ENCODE data around the gene AICDA.

AICDA gene

DNA sequence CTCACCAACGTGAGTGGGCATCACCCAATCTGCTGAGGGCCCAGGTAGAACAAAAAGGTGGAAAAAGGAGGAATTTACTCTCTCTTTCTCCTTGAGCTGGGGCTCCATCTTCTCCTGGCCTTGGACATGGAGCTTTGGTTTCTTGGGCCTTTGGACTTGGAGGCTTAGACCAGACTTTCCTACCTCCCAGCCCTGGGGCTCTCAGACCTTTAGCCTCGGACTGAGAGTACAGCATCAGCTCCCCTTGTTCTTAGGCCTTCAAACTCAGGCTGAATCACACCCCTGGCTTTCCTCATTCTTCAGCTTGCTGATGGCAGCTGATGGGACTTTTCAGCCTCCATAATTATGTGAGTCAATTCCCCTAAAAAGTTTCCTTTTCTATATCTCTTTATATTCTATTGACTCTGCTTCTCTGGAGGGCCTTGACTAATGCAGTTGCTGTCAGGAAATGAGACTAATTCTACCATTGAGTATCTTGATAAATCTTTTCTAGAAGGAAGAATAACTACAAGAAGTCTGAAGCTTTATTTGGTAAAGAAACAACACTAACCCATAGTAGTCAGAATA lies 56.0 kb downstream of the AICDA start:
- DNase-seq (ENCODE audit: low read depth, low spot score), result no peak

DNA sequence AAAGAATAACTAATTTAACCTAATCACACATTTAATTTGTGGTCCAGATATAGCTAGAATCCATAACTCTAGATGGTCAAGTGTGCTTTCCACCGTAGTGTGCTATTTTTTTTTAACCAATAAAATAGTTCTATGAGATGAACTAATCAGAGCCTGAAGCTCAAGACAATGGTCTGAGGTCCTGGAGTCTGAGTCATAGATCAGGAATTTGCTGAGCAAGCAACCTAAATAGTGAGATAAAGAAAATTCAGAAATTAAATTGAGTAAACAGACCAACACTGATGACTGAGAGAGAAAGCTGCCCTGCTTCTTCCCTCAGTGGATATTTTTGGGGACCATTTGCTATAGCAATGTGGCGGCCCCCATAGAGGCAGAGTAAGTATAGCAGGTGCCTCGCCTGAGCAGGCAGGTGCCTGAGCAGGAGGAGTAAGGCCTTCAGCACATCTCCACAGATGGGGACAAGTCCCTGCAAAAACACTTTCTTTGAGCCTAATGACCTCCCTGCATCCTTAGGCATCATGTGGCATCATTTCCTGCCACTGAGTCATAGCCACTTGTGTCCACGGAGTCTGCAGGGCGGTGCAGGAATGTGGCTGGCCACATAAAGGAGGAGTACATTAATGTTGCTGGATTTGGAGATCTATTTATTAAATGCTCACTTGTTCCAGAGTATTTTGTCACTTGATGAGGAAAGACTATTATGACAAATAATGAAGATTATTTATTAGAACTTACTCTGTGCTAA lies 58.0 kb downstream of the AICDA start:
- no peak for DNase-seq (ENCODE audit: low read depth, low spot score)

DNA sequence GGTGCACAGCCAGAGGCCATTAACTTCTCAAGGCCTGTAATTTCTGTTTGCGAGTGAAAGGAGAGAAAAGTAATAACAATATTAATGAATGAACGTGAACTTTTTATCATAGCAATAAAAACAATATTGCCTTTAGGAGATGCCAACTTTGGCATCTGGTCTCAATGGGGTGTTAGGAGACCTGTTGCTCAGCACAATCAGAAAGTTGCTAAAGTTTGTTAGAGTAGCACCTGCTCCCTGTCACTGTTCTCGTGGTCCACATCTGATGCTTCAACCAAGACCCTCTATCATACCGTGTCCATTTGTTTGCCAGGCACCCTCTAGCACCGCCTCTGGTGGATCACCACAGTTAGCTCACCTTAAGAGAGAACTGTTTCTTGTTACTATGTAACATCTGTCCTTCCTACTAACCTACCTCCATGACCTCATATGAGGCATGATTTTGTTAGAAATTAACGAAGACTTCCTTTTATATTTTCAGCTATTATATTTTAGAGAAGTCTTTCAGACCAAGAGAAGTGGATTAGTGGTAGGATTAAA lies 59.5 kb downstream of the AICDA start:
- no peak for DNase-seq (ENCODE audit: low read depth, low spot score)
